HUES64 (cell line): ENCODE measurements around the gene FASN.

Experiments used
- H3K27ac ChIP-seq: 2 replicates; pipeline ENCODE4 v1.7.0; 2013; ENCODE audit warnings: low read depth, low read length, inconsistent platforms
- H3K27me3 ChIP-seq: 2 replicates; pipeline ENCODE4 v1.6.1; 2013; ENCODE audit warnings: mild to moderate bottlenecking, low read length; ENCODE audit not compliant: insufficient read depth
- H3K36me3 ChIP-seq: 2 replicates; pipeline ENCODE4 v1.6.1; 2013; ENCODE audit warnings: mild to moderate bottlenecking, low read length; ENCODE audit not compliant: insufficient read depth
- H3K4me1 ChIP-seq: 2 replicates; pipeline ENCODE4 v1.6.1; 2013; ENCODE audit warnings: mild to moderate bottlenecking, low read length, moderate library complexity; ENCODE audit not compliant: insufficient read depth
- H3K4me3 ChIP-seq: 2 replicates; pipeline ENCODE4 v1.5.1; 2013; ENCODE audit warnings: mild to moderate bottlenecking, low read length, moderate library complexity
- H3K9ac ChIP-seq: 2 replicates; pipeline ENCODE4 v1.6.1; 2013; ENCODE audit warnings: mild to moderate bottlenecking, low read depth, low read length
- H3K9me3 ChIP-seq: 2 replicates; pipeline ENCODE4 v1.6.1; 2013; ENCODE audit warnings: low read depth, low read length; ENCODE audit not compliant: insufficient read depth
- WGBS: fragments of 150-250, 120-280 bp; methylation state at CpG from one replicate; pipeline ENCODE4 v1.1.7; 2013; ENCODE audit warnings: missing lambda C conversion rate; 5-methylcytosine and 5-hydroxymethylcytosine counted together

The FASN gene

DNA sequence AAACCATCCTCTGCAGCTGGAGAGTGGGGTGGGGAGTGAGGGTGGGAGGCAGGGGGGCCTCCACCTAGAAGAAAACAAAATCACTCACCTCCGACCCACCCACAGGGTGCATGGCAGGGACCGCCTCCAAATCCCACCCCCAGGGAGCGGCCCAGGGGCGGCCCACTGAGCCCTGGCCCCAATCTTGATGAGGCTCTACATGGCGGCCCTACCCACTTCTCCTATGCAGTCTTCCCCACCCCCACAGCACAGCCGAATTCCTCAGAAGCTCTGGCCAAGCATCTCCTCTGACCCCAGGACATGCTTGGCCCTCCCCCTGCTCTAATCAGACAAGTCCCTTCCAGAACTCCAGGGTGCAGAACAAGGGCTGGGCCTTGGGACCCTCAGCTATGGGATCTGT is 18.2 kb upstream of the FASN start:
- Histone ChIP-seq H3K4me1 (peaks cover 6% of the 10 kb centered on the region; the same call in 1 of the 2 replicates), H3K4me3 (no peak overlapping the region), H3K9ac (no peak overlapping the region), H3K9me3 (no peaks in the 10 kb centered on the region), H3K27me3 (no peaks in the 10 kb centered on the region), H3K36me3 (no peaks in the 10 kb centered on the region), H3K27ac (no peak overlapping the region)
- WGBS, result 56% methylated on average over 6 of the region's 6 CpGs

DNA sequence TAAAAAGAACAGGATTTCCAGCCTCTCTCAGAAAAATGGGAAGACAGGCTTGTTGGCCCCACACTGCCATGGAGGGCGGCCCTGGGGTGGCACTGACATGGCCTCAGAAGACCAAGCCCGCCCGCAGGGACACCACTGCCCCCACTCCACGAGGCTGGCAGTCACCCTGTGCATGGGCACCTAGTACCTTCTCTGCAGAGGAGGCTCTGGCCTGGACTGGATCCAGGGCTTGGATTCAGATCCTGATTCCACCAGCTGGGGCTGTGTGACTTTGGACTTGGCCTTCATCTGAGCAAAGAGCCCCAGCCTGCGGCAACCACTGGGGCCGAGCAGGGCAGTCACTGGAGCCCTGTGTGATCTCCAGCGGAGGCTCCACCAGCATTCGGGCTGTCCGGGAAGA is 16.8 kb upstream of the FASN start:
- Histone ChIP-seq H3K27me3 (no peaks in the 10 kb centered on the region), H3K4me1 (peaks cover 6% of the 10 kb centered on the region; the same call in 1 of the 2 replicates), H3K9me3 (no peaks in the 10 kb centered on the region), H3K9ac (no peak overlapping the region), H3K27ac (no peak overlapping the region), H3K4me3 (no peak overlapping the region), H3K36me3 (no peaks in the 10 kb centered on the region)
- WGBS, result 98% methylated on average over 9 of the region's 9 CpGs

DNA sequence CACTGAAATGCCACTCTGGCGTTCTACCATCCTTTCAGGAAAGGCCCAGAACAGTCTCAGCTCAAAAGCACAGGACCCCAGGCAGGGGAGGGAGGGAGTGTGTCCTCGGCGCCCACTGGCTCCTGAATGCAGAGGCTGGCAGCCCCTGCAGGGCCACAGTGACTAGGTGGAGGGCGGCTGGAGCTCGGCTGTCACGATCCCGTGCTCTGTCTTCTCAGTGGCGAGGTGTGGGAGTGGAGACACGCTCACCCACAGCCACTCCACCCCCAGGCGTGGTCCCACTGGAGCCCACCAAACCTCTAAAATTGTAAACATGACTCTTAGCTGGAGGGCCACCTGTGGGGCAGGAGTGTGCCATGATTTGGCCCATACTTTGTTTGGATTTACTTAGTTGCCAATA is 16.4 kb upstream of the FASN start:
- no peak overlapping the region for H3K9ac ChIP-seq

DNA sequence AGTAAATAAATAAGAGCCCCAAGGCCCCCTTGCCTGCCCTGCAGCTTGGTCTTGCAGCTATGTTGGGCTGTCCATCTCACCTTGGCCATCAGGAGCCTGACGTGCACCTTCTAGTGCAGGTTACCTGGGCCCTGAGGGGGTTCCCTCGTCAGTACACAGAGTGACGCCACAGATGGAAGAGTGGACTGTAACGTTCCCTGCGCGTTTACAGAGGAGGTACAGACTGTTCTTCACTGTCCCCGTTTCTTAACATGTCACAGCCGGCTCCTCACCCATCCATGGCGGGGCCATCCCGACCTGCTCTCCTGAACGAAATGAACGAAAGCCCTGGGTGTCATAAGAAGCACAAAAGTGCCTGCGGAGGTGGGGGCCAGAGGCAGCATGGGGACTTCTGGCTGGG is 15.9 kb upstream of the FASN start:
- Histone ChIP-seq H3K27me3 (no peaks in the 10 kb centered on the region), H3K9me3 (no peaks in the 10 kb centered on the region), H3K9ac (no peak overlapping the region), H3K4me1 (peaks cover 6% of the 10 kb centered on the region; the same call in 1 of the 2 replicates), H3K4me3 (no peak overlapping the region), H3K36me3 (no peaks in the 10 kb centered on the region), H3K27ac (no peak overlapping the region)
- WGBS, result 91% methylated on average over 13 of the region's 13 CpGs

More for the DNA sequence above, 16.4 kb upstream of the FASN start:
- Histone ChIP-seq H3K27ac (no peak overlapping the region), H3K36me3 (no peaks in the 10 kb centered on the region), H3K4me1 (peaks cover 6% of the 10 kb centered on the region; the same call in 1 of the 2 replicates), H3K27me3 (no peaks in the 10 kb centered on the region), H3K4me3 (no peak overlapping the region), H3K9me3 (no peaks in the 10 kb centered on the region)
- 94% methylated on average over 10 of the region's 10 CpGs for WGBS

DNA sequence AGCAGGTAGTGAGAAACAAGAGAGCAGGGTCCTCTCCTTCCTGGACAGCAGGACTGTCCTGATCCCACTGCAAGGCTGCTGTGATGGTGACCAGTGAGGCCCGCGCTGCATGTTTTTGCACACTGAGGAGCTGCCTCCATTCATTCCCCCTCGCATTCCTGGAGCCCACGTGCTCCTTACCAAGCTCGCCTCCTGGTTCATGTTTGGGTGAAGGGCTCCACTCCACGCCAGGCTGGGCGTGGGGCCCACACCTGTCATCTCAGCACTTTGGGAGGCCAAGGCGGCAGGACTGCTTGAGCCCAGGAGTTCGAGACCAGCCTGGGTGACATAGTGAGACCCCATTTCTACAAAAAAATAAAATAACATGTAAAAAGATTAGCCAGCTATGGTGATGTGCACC is 15.4 kb upstream of the FASN start:
- H3K9ac ChIP-seq, result no peak overlapping the region
- no peaks in the 10 kb centered on the region for H3K27me3 ChIP-seq
- H3K4me1 ChIP-seq, result peaks cover 3% of the 10 kb centered on the region; the same call in 1 of the 2 replicates
- 93% methylated on average over 9 of the region's 9 CpGs for WGBS
- H3K36me3 ChIP-seq, result no peaks in the 10 kb centered on the region
- no peaks in the 10 kb centered on the region for H3K9me3 ChIP-seq
- no peak overlapping the region for H3K4me3 ChIP-seq
- no peak overlapping the region for H3K27ac ChIP-seq

DNA sequence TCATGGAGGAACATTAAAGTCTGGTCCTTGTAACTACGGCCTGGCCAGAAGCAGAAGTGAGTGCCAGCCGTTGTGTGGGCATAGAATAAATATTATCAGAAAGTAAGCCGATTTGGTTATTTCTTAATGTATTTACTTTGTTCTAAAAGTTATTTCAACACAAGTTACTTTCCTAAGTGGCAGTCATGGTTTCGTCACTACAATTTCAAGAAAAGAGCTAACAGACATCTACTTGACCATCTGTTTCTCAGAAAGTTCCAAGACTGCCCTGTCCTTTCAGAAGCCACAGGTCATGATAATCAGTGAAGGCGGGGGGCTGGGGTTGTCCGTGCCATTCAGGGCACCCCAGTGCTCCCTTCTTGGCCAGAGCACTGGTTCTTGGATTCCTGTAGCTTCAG is 14.9 kb upstream of the FASN start:
- WGBS, result 97% methylated on average over 5 of the region's 6 CpGs
- Histone ChIP-seq H3K27me3 (no peaks in the 10 kb centered on the region), H3K9ac (no peak overlapping the region), H3K4me3 (no peak overlapping the region), H3K4me1 (no peaks in the 10 kb centered on the region), H3K36me3 (no peaks in the 10 kb centered on the region), H3K27ac (no peak overlapping the region), H3K9me3 (no peaks in the 10 kb centered on the region)

DNA sequence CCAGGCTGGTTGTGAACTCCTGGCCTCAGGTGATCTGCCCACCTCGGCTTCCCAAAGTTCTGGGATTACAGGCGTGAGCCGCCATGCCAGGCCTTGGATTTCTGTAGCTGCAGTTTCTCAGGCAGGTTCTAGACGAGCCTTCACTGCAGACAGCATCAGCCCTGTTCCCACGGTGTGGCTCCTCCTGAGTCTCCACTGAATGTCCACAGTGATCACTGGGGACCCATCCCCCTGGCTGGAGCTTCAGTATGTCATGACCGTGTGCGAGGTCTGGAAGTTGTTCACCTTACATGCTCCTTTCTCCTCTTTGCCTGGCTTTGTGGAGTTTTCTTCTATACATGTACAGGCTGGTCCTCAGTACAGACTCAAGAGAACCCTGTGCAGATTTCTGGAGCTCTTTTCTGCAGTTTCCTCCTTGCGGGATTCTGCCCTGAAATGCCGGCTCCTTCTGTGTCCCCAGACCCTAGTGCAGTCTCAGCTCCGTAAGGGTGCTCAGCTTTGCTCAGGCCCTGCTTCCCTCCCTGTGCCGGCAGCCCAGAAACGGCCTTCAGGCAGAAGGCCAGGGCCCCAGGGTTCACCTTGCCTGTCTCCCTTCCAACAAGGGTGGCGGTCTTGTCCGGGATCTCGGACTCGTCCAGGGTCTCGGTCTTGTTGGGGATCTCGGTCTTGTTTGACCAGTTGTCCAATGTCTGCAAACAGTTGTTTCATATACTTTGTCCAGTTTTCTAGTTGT is 14.3 kb upstream of the FASN start:
- no peaks in the 10 kb centered on the region for H3K27me3 ChIP-seq
- H3K9me3 ChIP-seq, result no peaks in the 10 kb centered on the region
- no peak overlapping the region for H3K4me3 ChIP-seq
- H3K27ac ChIP-seq, result no peak overlapping the region
- 95% methylated on average over 18 of the region's 18 CpGs for WGBS
- no peak overlapping the region for H3K9ac ChIP-seq
- no peaks in the 10 kb centered on the region for H3K36me3 ChIP-seq
- no peaks in the 10 kb centered on the region for H3K4me1 ChIP-seq

DNA sequence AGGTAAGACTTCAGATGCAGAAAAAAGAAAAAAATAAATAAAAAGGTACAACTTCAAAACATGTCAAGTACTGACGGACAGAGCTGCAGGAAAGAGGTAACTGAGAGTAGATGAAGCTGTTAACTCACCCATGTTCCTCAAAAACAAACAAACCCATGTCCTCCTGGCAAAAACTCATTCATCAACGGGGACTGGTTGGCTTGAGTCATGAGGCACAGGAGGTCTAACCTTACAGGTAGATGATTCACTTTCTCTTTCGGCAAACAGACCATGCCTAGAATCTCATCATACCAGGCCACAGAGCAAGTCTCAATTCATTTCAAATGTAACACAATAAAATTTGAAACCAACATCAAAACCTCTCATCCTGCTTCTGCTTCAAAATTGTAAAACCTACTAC is 12.3 kb upstream of the FASN start:
- Histone ChIP-seq H3K4me3 (no peak overlapping the region), H3K4me1 (peaks cover 9% of the 10 kb centered on the region), H3K27me3 (no peaks in the 10 kb centered on the region), H3K36me3 (no peaks in the 10 kb centered on the region), H3K9me3 (no peaks in the 10 kb centered on the region), H3K9ac (no peak overlapping the region), H3K27ac (no peak overlapping the region)
- 97% methylated on average over 3 of the region's 3 CpGs for WGBS

DNA sequence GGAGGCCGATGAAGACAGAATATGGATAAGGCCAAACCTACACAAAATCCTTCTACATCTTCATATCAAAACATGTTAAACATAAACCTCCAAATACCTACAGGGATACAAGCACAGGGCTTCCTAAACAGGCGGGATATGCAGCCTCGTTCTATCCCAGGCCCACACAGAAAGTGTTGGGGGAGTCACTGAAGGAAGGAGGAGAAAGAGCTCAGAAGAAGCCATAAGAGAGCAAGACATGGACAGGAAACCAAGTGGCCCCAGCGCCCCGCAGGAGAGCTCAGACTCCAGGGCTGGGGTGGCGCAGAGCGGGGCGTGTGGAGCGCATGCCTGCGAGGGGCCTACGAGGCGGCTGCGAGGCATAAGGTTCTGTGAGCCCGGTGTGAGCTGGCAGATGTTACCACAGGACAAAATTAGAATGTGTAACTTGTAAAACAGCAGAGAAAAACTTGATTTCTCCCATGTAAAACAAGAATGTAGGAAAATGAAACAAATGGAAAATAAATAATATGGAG is 11.0 kb upstream of the FASN start:
- Histone ChIP-seq H3K27me3 (no peaks in the 10 kb centered on the region), H3K4me1 (peaks cover 12% of the 10 kb centered on the region), H3K4me3 (no peak overlapping the region), H3K9me3 (no peaks in the 10 kb centered on the region), H3K27ac (no peak overlapping the region), H3K36me3 (no peaks in the 10 kb centered on the region), H3K9ac (no peak overlapping the region)
- WGBS, result 96% methylated on average over 14 of the region's 14 CpGs

DNA sequence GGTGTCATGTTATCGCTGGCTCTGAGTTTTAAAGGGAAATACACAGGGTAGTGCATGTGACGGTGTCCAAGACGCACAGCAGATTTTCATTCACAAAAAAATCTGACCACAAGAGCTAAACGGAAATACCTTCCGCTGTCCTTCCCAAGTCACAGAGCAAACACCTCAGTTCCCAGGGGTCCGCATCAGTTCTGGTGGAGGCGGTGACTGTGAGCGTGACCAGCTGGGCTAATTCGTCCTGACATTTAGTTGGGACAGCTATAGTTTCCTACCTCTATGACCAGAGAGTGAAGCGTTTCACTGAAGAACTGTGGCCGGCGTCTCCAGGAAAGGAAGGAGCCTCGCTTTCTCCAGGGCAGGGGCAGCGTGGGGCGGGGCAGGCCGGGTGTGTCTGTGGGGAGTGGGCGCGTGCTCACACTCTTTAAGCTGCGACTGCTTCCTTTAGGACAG is 10.5 kb upstream of the FASN start:
- H3K4me3 ChIP-seq, result no peak overlapping the region
- H3K9ac ChIP-seq, result no peak overlapping the region
- 91% methylated on average over 19 of the region's 19 CpGs for WGBS
- no peaks in the 10 kb centered on the region for H3K27me3 ChIP-seq
- H3K36me3 ChIP-seq, result no peaks in the 10 kb centered on the region
- peaks cover 16% of the 10 kb centered on the region for H3K4me1 ChIP-seq
- no peaks in the 10 kb centered on the region for H3K9me3 ChIP-seq
- H3K27ac ChIP-seq, result no peak overlapping the region

DNA sequence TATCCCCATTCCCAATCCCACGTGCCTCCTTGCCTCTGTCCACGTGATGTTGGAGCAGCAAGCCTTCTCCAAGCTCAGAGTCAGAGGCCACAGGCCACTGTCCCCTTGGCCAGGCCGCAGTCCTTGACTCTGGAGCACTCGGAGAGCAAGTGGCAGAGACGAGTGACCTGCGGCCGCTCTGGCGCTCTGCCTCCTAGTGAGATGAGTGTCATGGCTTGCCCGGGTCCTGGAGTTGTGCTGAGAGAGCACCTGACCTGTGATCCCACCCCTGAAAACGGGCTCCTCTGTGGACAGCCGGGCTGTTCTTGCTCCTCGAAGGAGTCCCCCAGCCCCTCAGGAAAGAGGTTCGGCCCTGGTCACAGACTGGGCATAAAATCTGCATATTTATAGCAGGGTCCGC is 10.0 kb upstream of the FASN start:
- Histone ChIP-seq H3K9me3 (no peaks in the 10 kb centered on the region), H3K4me3 (no peak overlapping the region), H3K27me3 (no peaks in the 10 kb centered on the region), H3K36me3 (no peaks in the 10 kb centered on the region), H3K4me1 (peaks cover 17% of the 10 kb centered on the region), H3K9ac (no peak overlapping the region), H3K27ac (no peak overlapping the region)
- 89% methylated on average over 14 of the region's 14 CpGs for WGBS
